ENCODE measurements around the gene RAB10.
A peak's percentile ranks its signal among the peaks of the same experiment; 100 is the strongest.
"Not testable (repeated sequence)": the region's sequence is repeated elsewhere in the genome, so short reads cannot be mapped to it uniquely, and the experiment has no call there.

The RAB10 gene

DNA sequence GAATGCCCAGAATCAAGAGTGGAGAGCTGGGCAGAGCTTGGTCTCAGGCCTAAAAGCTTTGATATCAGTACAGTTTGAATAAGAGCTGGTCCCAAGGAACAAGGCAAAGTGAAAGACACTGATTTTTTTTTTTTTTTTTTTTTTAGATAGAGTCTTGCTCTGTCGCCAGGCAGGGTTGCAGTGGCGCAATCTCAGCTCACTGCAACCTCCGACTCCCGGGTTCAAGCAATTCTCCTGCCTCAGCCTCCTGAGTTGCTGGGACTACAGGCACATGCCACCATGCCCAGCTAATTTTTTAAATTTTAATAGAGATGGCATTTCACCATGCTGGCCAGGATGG is 17.2 kb upstream of the RAB10 start:
- DNase-seq = not testable (repeated sequence)

DNA sequence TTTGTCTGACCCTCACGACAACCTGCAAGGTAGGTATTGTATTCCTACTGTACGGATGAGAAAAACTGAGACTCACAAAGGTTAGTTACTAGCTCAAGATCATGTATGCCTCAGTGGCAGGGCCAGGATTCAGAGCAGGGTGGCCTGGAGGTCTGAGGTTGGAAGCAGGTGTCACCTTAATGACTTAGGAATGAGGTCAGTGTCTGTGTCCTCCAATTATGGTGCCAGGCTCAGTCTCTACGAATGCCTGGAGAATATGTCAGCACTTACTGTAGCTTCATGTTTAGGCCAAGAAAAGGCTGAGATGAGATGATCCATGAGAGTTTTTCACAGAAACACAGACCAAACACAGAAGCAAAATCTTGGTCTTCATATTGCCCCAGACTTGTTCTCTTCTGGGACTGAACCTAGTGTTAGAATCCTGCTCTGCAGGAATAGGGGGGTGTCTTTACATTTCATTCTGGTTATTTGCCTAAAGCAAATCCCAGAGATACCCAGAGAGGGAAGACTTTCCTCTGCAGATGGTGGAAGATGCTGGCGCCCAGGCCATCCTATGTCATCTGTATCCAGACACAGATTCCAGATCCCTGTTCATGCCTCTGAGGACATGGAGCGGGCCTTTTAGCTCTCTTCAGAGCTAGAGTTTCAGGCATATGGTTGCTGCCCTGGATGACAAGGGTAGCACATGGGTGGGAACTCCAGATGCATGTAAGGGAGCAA is 16.3 kb upstream of the RAB10 start:
- no peak for DNase-seq

DNA sequence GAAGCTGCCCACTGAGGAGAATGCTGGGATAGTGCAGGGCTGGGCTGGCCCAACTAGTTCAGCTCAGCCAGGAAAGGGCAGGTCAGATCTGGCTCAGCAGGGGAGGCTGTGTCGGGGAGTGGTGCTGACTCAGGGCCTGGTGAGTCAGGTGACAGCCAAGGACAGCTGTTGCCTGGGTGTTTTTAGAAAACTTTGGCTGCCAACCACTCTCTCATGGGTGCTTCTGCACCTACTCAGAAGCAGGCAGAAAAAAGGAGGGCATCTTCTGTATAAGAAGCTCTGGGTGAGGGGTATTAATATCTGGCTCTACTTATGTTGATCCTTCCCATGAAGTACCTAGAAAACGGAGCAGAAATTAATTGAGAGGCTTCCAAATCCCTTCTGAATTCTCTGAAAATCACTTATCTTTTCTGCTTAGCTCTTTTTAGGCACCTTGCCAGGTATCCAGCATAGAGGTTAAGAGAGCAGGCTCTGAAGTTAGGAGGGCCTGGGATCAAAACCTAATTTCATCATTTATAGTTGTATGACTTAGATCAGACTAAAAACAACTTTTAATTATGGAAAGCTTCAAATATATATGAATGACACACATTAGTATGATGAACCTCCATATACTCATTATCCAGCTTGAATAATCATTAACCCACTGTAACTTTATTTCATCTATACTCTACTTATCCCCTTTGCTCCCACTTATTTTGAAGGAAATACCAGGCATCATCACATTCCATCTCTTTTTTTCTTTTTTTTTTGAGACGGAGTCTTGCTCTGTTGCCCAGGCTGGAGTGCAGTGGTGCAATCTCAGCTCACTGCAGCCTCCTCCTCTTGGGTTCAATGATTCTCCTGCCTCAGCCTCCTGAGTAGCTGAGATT is 15.5 kb upstream of the RAB10 start:
- peak; percentile 80 for DNase-seq

DNA sequence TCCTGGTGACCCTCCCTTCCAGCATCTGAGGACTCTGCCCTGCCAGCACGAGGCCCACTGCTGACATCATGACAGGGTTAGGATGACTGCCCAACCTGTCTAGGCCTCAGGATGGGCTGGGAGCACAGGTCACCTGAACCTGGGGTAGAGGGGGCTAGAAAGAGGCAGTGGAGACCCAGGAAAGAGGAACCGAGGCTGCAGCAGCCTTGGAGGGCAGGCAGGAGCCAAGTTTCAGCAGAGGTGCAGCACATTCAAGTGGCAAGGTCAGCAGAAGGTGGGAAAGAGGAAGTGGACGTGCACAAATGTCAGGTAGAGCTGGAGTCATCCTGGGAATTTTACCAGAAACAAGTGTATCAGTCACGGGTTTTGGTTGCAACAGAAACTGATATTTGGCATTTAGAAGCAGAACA is 13.6 kb upstream of the RAB10 start:
- DNase-seq = no peak

DNA sequence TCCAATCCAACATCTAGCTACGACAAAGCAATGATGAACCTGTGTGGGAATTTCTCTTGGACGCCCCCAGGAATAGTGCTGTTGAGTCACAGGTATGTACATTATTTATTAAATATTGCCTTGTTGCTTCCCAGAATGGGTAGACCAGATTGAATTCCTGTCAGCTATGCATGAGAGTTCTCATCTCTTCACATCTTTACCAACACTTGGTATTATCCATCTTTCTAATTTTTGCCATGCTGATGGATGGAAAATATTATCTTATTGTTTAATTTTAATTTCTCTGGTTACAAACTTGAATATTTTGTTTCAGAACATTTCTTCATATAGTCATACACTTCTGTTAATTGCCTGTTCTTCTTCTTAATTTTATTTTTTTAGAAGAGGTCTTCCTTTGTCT is 9.6 kb upstream of the RAB10 start:
- DNase-seq = no peak

DNA sequence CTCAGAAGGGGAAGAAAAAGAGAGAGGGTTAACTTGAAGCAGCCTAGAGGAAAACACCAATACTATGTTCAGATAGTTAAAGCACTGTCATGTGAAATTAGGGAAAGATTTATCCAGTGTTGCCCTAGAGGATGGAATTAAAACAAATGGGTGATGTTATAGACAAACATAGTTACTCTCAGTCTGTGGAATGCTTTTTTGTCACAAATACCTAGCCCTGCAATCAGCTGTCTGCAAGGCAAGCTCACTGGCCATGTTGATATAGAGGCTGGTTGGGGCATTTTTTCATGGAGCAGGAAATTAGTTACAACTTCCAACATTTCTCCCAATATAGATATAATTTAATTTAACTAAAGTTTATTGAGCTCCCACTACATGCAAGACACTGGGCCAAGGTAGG is 8.4 kb upstream of the RAB10 start:
- DNase-seq = no peak

DNA sequence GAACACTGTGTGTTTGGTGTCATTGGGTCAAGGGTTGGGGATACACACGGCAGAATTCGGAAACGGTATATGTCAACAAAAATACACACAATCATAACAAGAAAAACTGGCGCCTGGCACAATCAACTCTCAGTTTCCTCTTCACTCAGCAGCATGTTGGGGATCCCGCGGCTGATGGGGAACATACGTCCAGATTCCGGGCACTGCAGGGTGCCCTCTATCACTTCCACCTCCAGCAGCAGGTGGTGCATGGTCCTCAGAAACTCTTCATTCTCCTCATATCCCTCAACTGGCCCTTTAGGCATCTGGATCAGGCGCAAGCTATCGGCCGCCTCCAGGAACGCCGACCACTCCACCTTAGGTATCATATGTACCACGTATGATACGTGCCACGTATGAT is 5.8 kb upstream of the RAB10 start:
- DNase-seq = not testable (repeated sequence)

DNA sequence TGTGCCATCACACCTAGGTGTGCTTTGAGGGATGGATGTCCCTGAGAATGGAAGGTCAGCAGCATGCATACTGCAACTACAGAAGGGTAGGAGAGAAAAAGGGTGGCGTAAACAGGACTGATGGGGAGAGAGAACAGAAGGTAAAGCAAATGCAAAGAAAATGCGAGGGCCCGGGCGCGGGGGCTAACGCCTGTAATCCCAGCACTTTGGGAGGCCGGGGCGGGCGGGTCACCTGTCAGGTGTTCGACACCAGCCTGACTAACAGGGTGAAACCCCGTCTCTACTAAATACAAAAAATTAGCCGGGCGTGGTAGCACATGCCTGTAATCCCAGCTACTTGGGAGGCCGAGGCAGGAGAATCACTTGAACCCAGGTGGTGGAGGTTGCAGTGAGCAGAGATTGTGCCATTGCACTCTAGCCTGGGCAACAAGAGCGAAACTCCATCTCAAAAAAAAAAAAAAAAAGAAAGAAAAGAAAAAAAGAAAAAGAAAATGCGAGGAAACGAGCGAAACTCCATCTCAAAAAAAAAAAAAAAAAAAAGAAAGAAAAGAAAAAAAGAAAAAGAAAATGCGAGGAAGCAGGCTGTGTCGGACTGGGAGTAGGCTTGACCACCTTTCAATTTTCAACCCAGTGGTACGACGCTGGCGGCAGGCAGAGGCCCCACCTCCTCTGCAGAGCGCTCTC is 1.2 kb upstream of the RAB10 start:
- not testable (repeated sequence) for DNase-seq

DNA sequence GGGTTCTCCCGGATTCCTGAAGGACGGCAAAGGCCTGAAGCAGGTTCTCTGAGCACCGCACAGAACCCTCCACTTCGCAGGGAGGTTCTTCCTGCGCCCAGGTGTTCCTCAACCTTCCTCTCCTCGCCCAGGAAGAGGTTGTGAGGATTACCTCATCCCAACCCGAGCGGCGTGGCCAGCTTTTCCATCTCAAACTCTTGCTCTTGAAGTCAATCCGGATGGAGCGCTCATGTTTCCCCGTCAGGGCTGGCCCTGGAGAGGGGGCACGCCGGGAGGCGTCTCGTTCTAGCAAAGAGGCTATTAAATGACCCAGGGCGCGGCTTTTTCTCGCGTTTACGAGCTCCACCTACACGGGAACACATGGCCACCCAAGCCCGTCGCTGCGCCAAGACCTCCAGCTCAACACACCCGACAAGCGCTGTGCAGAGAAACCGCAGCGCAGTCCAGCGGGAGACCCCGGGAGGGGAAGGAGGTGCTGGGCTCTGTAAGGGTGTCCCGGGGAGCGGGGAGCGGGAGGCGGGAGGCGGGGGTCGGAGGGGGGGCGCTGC is 540 bp upstream of the RAB10 start:
- DNase-seq = no peak

DNA sequence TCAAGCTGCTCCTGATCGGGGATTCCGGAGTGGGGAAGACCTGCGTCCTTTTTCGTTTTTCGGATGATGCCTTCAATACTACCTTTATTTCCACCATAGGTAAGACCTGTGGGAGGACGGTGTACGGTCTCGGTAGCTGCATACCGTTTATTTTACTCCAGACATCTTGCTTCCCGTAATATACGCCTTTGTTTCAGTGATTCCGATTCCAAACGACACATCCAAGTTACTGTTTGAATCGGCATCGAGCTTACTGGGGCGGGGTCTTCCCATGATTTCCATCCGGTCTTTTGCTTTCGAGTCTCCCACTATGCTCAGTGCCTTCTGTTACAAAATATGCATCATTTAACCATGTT is 731 bp downstream of the RAB10 start:
- no peak for DNase-seq

DNA sequence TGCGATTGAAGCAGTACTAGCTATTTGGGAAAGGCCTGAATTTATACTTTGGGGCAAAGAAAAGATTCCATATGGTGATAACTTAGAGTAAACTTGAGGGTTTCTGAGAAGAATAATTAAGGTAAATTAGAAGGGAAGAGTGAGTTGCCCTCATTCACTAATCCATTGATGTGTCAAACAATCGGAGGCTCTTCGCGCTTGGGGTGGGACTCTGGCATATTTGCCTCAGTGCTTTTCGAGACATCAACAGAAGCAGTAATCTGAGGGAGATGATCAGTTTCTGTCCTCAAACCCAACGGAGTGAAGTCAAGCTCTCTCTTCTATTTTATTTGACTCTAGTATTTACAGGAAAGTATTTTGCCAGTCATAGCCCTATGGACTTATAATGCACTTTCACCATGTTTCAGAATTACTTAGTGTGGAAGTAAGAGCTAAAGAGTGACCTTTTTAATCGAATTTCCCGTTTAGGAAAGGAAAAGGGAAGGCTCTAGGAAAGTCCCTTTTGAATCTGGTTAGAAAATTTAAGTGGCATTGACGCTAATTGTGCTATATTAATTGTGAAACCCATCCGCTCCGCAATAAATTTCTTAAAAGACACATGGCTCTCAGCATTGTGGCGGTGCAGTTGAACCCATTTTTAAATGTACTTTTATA is 1.3 kb downstream of the RAB10 start:
- peak; percentile 52 for DNase-seq

DNA sequence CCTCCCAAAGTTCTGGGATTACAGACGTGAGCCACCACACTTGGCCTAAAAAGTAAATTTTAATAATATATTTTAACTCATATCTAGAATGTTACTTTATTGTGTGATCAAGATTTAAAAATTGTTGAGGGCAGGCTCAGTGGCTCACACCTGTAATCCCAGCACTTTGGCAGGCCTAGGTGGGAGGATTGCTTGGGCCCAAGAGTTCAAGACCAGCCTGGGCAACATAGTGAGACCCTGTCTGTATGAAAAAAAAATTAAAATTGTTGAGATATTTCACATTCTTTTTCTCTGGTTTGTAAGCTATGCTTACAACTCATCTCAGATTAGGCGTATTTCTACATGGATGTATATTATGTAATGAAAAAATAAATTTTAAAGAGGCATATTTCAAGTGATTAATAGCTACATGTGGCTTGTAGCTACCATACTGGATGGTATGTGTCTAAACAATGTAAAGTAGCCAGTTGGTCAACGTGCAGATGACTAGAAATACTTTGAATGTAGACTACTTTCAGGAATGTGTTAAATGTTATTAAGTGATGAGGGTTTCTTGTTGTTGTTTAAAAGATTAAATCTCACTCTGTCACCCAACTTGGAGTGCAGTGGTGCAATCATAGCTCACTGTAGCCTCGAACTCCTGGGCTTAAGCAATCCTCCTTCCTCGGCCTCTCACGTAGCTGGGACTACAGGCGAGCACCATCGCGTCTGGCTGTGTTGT is 5.9 kb downstream of the RAB10 start:
- DNase-seq = no peak

DNA sequence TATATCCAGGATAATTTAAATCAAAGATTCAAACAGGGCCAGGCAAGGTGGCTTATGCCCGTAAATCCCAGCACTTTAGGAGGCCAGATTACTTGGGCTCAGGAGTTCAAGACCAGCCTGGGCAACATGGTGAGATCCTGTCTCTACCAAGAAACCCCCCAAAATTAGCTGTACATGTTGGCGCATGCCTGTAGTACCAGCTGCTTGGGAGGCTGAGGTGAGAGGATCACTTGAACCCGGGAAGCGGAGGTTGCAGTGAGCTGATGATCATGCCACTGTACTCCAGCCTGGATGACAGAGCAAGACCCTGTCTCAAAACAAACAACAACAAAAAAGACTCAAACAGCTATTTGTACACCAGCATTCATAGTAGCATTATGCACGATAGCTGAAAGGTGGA is 9.2 kb downstream of the RAB10 start:
- no peak for DNase-seq

DNA sequence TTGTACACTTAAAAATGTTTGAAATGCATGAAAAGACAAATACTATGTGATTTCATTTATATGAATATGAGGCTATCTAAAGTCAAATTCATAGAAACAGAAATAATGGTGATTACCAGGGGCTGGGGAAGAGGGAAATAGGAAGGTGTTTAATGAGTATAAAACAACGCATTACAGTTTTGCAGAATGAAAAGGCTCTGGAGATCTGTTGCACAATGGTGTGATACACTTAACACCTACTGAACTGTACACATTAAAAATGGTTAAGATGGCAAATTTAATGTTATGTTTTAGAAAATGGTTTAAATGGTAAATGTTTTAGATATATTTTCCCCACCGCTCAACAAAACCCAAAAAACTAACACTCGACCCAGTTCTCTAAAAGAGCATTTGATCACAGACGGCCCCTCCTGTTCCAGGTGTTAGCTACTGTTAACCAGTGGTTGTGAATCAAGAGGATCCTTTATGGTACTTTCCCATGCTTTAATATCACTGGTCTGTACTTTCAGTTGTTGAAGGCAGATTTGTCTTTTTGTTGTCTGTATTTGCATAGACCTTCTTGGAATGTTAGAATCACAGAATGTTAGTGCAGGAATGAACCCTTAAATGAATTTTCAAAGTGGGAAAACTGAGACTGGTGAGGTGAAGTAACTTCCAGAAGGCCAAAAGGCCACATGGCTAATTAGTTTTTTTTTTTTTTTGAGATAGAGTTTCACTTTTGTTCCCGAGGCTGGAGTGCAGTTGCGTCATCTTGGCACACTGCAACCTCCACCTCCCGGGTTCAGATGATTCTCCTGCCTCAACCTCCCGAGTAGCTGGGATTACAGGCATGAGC is 10.2 kb downstream of the RAB10 start:
- no peak for DNase-seq

DNA sequence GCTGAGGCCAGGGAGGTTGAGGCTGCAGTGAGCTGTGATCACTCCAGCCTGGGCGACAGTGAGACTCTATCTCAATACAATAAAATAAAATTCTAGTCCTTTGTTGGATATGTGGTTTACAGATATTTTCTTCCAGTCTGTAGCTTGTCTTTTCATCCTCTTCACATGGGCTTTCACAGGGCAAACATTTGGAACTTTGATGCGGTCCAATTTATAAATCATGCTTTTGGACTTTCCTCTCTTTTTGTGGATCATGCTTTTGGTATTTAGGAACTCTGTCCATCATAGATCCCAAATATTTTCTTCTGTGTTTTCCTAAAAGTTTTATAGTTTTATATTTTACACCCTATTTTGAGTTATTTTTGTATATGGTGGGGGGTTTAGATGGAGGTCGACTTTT is 14.9 kb downstream of the RAB10 start:
- no peak for DNase-seq

DNA sequence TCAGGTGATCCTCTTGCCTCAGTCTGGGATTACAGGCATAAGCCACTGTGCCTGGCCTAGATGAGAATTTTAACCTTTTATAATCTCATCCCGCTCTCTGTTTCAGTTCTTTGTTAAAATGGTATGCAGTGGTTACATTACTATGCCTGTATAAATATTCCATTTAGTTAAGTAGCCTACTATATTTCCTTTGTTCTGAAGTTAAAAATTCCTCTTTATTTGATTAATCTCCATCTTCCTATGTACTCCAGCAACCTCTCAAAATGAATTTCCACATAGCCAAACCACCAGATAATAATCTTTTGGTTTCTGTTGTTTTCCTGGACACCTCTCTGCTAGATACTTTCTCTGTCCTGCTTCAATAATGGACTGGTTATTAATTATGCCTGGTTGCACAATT is 15.8 kb downstream of the RAB10 start:
- no peak for DNase-seq

DNA sequence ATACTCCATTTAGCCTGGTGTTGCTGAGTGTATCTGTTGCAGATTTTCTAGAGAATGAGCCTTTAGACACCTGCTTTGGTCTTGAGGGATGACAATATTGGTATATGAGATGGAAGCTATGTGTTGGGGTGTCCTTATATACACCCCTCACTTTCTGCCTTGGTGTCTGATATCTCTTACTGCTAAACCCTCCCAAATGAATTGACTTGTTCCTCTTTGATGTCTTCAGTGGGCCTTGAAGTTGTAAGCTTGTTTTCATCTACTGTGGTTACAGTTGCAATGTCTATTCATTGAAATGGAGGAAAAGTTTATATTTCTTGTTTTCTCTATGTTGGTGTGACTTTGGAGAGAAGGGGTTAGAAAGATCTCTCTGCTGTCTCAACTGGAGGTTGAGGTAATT is 18.9 kb downstream of the RAB10 start:
- DNase-seq = no peak

DNA sequence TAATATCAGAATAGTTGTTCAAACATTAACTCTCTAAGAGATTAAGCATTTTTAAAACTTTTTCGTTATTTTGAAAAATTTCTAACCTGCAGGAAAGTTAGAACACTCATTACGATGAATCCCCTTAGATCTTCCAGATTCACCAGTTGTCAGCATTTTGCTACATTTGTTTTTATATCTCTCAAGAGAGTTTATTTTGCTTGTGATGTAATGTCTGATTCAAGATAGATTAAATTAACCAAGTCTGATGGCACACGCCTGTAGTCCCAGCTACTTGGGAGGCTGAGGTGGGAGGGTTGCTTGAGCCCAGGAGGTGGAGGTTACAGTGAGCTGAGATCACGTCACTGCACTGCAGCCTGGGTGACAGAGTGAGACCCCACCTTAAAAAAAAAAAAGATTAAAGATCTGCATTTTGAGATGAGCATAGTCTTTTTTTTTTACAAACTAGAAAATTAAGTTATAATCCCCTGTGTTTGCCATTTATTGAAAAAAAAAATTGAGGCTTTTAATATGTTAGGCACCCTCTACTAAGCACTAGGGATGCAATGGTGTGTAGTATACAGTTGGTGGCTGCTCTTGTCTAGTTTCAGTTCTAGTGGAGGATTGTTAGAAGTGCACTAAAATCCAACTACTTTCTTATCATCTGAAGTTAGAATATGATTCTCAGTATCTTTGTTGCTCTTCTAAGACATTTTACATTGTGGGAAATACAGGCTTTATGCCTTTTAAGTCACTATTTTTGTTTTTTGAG is 20.9 kb downstream of the RAB10 start:
- peak; percentile 38 for DNase-seq

DNA sequence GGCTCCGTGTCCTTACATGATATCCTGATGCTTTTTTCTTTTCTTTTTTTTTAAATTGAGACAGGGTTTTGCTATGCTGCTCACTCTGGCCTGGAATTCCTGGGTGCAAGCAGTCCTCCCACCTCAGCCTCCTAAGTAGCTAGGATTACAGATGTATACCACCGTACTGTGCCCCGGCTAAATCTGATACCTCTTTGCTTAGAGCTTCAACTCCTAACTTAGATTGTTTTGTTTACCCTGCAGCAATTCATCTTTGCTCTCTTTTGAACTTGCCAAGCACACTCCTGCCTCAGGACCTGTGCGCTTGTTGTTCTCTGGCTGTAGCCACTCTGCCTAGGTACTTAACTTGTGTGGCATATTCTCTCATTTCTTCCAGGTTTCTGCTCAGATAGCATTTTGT is 24.5 kb downstream of the RAB10 start:
- DNase-seq = no peak

DNA sequence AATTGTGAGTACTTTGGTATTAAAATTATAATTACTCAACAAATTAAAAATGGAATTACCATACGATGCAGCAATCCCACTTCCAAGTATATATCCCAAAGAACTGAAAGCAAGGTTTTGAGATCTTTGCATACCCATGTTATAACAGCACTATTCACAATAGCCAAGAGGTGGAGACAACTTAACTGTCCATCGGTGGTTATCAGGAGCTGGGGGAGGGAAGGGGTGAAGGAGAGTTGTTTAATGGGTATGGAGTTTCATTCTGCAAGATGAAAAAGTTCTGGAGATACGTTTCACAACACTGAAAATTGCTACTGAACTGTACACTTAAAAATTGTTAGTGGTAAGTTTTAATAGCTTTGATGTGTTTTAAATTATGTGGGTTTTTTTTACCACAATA is 25.7 kb downstream of the RAB10 start:
- DNase-seq = peak; percentile 74

DNA sequence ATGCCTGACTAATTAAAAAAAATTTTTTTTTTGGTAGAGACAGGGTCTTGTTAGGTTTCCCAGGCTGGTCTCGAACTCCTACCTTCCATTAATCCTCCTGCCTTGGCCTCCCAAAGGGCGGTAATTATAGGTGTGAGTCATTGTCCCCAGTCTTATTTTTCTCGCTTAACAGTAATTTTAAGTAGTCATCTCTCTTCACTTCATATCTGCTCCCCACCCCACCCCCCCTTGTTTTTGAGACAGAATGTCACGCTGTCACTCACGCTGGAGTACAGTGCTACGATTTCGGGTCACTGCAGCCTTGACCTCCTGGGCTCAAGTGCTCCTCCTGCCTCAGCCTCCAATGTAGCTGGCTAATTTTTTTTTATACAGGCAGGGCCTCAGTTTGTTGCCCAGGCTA is 27.7 kb downstream of the RAB10 start:
- DNase-seq = no peak
